ENCODE results near the gene VNN1. TPM values are rescaled to one million over a fixed set of nuclear protein-coding genes. Genes with fewer than 3 reads are reported as not detected.
"Not testable (repeated sequence)": the region's sequence is repeated elsewhere in the genome, so short reads cannot be mapped to it uniquely, and the experiment has no call there.

The VNN1 gene
- total RNA-seq, 1 donor from 2014 or later = not detected

GRCh38 chr6:132715204-132715603 lies 1.3 kb upstream of the VNN1 start:
- no peak for DNase-seq (ENCODE audit: extremely low spot score, unreplicated experiment)
- peaks cover 5% of the 10 kb centered on the region for H3K27me3 Mint-ChIP-seq (ENCODE audit: unreplicated experiment)
- no peak for TF ChIP-seq CTCF (IDR thresholded peaks at IDR 0.05)
- no peaks in the 10 kb centered on the region for H3K9me3 Mint-ChIP-seq (ENCODE audit: unreplicated experiment)
- H3K27ac Mint-ChIP-seq (ENCODE audit: unreplicated experiment) = no peak overlapping the region
- no peaks in the 10 kb centered on the region for H3K36me3 Mint-ChIP-seq (ENCODE audit: unreplicated experiment)
- H3K4me3 Mint-ChIP-seq (ENCODE audit: unreplicated experiment) = no peak overlapping the region
- H3K4me1 Mint-ChIP-seq (ENCODE audit: unreplicated experiment) = no peaks in the 10 kb centered on the region

- Mint-ChIP-seq H3K36me3 (ENCODE audit: unreplicated experiment) (no peaks in the 10 kb centered on the region), H3K27ac (ENCODE audit: unreplicated experiment) (no peak overlapping the region), H3K9me3 (ENCODE audit: unreplicated experiment) (no peaks in the 10 kb centered on the region), H3K4me3 (ENCODE audit: unreplicated experiment) (no peak overlapping the region), H3K4me1 (ENCODE audit: unreplicated experiment) (no peaks in the 10 kb centered on the region), H3K27me3 (ENCODE audit: unreplicated experiment) (peaks cover 5% of the 10 kb centered on the region)
- DNase-seq (ENCODE audit: extremely low spot score, unreplicated experiment) = no peak
- no peak for TF ChIP-seq CTCF (IDR thresholded peaks at IDR 0.05)
Measured at GRCh38 chr6:132714160-132714559, 305 bp upstream of the VNN1 start.

GRCh38 chr6:132712366-132712765 lies 1.5 kb downstream of the VNN1 start:
- Mint-ChIP-seq H3K4me3 (ENCODE audit: unreplicated experiment) (no peak overlapping the region), H3K27me3 (ENCODE audit: unreplicated experiment) (peaks cover 13% of the 10 kb centered on the region), H3K36me3 (ENCODE audit: unreplicated experiment) (no peaks in the 10 kb centered on the region), H3K27ac (ENCODE audit: unreplicated experiment) (no peak overlapping the region), H3K4me1 (ENCODE audit: unreplicated experiment) (no peaks in the 10 kb centered on the region), H3K9me3 (ENCODE audit: unreplicated experiment) (no peaks in the 10 kb centered on the region)
- DNase-seq (ENCODE audit: extremely low spot score, unreplicated experiment) = no peak
- TF ChIP-seq CTCF (IDR thresholded peaks at IDR 0.05) = no peak

- no peak overlapping the region for H3K27ac Mint-ChIP-seq (ENCODE audit: unreplicated experiment)
- DNase-seq (ENCODE audit: extremely low spot score, unreplicated experiment) = no peak
- no peak for TF ChIP-seq CTCF (IDR thresholded peaks at IDR 0.05)
- no peak overlapping the region for H3K4me3 Mint-ChIP-seq (ENCODE audit: unreplicated experiment)
- peaks cover 10% of the 10 kb centered on the region for H3K27me3 Mint-ChIP-seq (ENCODE audit: unreplicated experiment)
- H3K4me1 Mint-ChIP-seq (ENCODE audit: unreplicated experiment) = no peaks in the 10 kb centered on the region
- H3K9me3 Mint-ChIP-seq (ENCODE audit: unreplicated experiment) = peaks cover 18% of the 10 kb centered on the region
- H3K36me3 Mint-ChIP-seq (ENCODE audit: unreplicated experiment) = no peaks in the 10 kb centered on the region
Measured at GRCh38 chr6:132708771-132709170, 5.1 kb downstream of the VNN1 start.

GRCh38 chr6:132708002-132708401 lies 5.9 kb downstream of the VNN1 start:
- H3K9me3 Mint-ChIP-seq (ENCODE audit: unreplicated experiment) = peaks cover 18% of the 10 kb centered on the region
- no peaks in the 10 kb centered on the region for H3K36me3 Mint-ChIP-seq (ENCODE audit: unreplicated experiment)
- H3K27ac Mint-ChIP-seq (ENCODE audit: unreplicated experiment) = no peak overlapping the region
- H3K4me3 Mint-ChIP-seq (ENCODE audit: unreplicated experiment) = no peak overlapping the region
- H3K4me1 Mint-ChIP-seq (ENCODE audit: unreplicated experiment) = no peaks in the 10 kb centered on the region
- H3K27me3 Mint-ChIP-seq (ENCODE audit: unreplicated experiment) = peaks cover 15% of the 10 kb centered on the region
- TF ChIP-seq CTCF (IDR thresholded peaks at IDR 0.05) = no peak
- DNase-seq (ENCODE audit: extremely low spot score, unreplicated experiment) = no peak

- DNase-seq (ENCODE audit: extremely low spot score, unreplicated experiment); H3K36me3 Mint-ChIP-seq (ENCODE audit: unreplicated experiment); H3K27ac Mint-ChIP-seq (ENCODE audit: unreplicated experiment); H3K4me1 Mint-ChIP-seq (ENCODE audit: unreplicated experiment); H3K4me3 Mint-ChIP-seq (ENCODE audit: unreplicated experiment): not testable (repeated sequence)
- peaks cover 18% of the 10 kb centered on the region for H3K9me3 Mint-ChIP-seq (ENCODE audit: unreplicated experiment)
- peaks cover 15% of the 10 kb centered on the region for H3K27me3 Mint-ChIP-seq (ENCODE audit: unreplicated experiment)
Measured at GRCh38 chr6:132706756-132707155, 7.1 kb downstream of the VNN1 start.

Measured in osteocyte (in vitro differentiated cells).